H1 (cell line): ENCODE data around the gene GRM4. TPM values are rescaled to one million over a fixed set of nuclear protein-coding genes. Genes with fewer than 3 reads are reported as not detected.

Source experiments
- JUND ChIP-seq: IDR thresholded peaks from 2 replicates; pipeline ENCODE4 v1.6.1; 2011; ENCODE audit warnings: mild to moderate bottlenecking, improper control_type of control experiment, low read length
- SIX5 ChIP-seq: IDR thresholded peaks from 2 replicates; pipeline ENCODE4 v1.6.1; 2011; ENCODE audit warnings: mild to moderate bottlenecking, low read depth, low read length
- SRF ChIP-seq: IDR thresholded peaks from 2 replicates; pipeline ENCODE4 v1.6.1; 2011; ENCODE audit warnings: mild to moderate bottlenecking, low read depth, low read length, moderate library complexity
- TBP ChIP-seq: IDR thresholded peaks from 2 replicates; pipeline ENCODE4 v1.6.1; 2011; ENCODE audit warnings: low read depth, low read length, improper control_type of control experiment
- polyA plus RNA-seq, 7 experiments: library from polyadenylated mRNA; depleted of rRNA in 3 of 7; stranded (reverse) in 5 of 7; unstranded in 2 of 7; fragments of >200 nt in 5 of 7; fragments of 200-250 nt in 2 of 7; gene quantifications; 1 replicate in 5 of 7; 2 replicates in 1 of 7; 4 replicates in 1 of 7; pipeline versions ENCODE4 v1.2.1 to v1.2.3, GENCODE V29; 2011 to 2013; ENCODE audit warnings: missing spikeins in 2 of 7, mixed read lengths in 2 of 7
- total RNA-seq: library from RNA; stranded (reverse); fragmentation: NEBNext Ultra II Directional; extraction: Animal tissue kit (Norgen Biotek cat#: 25700); gene quantifications from 2 replicates; pipeline ENCODE4 v1.2.1, GENCODE V29; 2021
- TF ChIP-seq, protein P1 (sequence below): fragments of 300-600 bp; sonication (generic); IDR thresholded peaks from 2 replicates; pipeline ENCODE4 v1.7.1; 2012; ENCODE audit warnings: low read length, moderate library complexity, mild to moderate bottlenecking, inconsistent platforms; ENCODE audit not compliant: insufficient replicate concordance

The GRM4 gene
- total and polyA plus RNA-seq, 2 of the 8 experiments (the other 6 are each of a cell fraction or from before 2014, with no cell fraction given), result 19.6 to 21.5 TPM

DNA sequence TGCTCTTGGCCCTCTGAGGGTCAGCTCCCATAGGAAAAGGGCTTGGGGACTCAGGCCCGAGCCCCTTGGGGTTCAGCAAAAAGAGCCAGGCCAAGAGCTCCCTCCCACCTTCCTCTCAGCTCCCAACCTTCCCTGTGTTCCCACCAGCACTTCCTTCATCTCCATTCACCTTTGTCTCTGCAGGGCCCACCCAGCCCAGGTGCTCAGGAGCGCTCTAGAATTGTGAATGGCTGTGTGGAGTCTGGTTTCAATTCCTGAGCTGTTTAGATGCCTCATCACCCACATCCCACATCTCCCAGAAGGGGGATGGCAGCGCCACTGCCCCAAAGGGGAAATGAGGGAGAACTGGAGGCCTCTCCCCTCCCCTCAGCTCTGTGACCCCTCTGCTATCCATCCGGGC is 7.7 kb downstream of the GRM4 start (continued):
- TF ChIP-seq SIX5 (no peak), SRF (no peak), JUND (no peak), TBP (no peak)
- TF ChIP-seq, protein P1, sequence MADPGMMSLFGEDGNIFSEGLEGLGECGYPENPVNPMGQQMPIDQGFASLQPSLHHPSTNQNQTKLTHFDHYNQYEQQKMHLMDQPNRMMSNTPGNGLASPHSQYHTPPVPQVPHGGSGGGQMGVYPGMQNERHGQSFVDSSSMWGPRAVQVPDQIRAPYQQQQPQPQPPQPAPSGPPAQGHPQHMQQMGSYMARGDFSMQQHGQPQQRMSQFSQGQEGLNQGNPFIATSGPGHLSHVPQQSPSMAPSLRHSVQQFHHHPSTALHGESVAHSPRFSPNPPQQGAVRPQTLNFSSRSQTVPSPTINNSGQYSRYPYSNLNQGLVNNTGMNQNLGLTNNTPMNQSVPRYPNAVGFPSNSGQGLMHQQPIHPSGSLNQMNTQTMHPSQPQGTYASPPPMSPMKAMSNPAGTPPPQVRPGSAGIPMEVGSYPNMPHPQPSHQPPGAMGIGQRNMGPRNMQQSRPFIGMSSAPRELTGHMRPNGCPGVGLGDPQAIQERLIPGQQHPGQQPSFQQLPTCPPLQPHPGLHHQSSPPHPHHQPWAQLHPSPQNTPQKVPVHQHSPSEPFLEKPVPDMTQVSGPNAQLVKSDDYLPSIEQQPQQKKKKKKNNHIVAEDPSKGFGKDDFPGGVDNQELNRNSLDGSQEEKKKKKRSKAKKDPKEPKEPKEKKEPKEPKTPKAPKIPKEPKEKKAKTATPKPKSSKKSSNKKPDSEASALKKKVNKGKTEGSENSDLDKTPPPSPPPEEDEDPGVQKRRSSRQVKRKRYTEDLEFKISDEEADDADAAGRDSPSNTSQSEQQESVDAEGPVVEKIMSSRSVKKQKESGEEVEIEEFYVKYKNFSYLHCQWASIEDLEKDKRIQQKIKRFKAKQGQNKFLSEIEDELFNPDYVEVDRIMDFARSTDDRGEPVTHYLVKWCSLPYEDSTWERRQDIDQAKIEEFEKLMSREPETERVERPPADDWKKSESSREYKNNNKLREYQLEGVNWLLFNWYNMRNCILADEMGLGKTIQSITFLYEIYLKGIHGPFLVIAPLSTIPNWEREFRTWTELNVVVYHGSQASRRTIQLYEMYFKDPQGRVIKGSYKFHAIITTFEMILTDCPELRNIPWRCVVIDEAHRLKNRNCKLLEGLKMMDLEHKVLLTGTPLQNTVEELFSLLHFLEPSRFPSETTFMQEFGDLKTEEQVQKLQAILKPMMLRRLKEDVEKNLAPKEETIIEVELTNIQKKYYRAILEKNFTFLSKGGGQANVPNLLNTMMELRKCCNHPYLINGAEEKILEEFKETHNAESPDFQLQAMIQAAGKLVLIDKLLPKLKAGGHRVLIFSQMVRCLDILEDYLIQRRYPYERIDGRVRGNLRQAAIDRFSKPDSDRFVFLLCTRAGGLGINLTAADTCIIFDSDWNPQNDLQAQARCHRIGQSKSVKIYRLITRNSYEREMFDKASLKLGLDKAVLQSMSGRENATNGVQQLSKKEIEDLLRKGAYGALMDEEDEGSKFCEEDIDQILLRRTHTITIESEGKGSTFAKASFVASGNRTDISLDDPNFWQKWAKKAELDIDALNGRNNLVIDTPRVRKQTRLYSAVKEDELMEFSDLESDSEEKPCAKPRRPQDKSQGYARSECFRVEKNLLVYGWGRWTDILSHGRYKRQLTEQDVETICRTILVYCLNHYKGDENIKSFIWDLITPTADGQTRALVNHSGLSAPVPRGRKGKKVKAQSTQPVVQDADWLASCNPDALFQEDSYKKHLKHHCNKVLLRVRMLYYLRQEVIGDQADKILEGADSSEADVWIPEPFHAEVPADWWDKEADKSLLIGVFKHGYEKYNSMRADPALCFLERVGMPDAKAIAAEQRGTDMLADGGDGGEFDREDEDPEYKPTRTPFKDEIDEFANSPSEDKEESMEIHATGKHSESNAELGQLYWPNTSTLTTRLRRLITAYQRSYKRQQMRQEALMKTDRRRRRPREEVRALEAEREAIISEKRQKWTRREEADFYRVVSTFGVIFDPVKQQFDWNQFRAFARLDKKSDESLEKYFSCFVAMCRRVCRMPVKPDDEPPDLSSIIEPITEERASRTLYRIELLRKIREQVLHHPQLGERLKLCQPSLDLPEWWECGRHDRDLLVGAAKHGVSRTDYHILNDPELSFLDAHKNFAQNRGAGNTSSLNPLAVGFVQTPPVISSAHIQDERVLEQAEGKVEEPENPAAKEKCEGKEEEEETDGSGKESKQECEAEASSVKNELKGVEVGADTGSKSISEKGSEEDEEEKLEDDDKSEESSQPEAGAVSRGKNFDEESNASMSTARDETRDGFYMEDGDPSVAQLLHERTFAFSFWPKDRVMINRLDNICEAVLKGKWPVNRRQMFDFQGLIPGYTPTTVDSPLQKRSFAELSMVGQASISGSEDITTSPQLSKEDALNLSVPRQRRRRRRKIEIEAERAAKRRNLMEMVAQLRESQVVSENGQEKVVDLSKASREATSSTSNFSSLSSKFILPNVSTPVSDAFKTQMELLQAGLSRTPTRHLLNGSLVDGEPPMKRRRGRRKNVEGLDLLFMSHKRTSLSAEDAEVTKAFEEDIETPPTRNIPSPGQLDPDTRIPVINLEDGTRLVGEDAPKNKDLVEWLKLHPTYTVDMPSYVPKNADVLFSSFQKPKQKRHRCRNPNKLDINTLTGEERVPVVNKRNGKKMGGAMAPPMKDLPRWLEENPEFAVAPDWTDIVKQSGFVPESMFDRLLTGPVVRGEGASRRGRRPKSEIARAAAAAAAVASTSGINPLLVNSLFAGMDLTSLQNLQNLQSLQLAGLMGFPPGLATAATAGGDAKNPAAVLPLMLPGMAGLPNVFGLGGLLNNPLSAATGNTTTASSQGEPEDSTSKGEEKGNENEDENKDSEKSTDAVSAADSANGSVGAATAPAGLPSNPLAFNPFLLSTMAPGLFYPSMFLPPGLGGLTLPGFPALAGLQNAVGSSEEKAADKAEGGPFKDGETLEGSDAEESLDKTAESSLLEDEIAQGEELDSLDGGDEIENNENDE, result no peak
